Astrocyte of the cerebellum (primary cell): ENCODE measurements around the gene PDZD2.

ENCODE experiments used
- DNase-seq: peaks from one replicate; pipeline ENCODE4 v3.0.0-alpha.2; 2011; ENCODE audit warnings: low read depth
- H3K4me3 ChIP-seq: 2 replicates; pipeline ENCODE4 v1.5.1; 2011; ENCODE audit warnings: mild to moderate bottlenecking, low read depth, low read length, moderate library complexity
- in situ Hi-C: cut with HindIII; loops from 2 replicates; pipeline ENCODE4 v1.10.0; 2017; ENCODE audit warnings: low sequenced_read_pairs
- TF ChIP-seq, protein P1 (sequence below): IDR thresholded peaks from 2 replicates; pipeline ENCODE4 v1.5.1; 2012; ENCODE audit warnings: low read length, low read depth, moderate library complexity, mild to moderate bottlenecking; ENCODE audit errors: missing control alignments

Gene PDZD2

DNA sequence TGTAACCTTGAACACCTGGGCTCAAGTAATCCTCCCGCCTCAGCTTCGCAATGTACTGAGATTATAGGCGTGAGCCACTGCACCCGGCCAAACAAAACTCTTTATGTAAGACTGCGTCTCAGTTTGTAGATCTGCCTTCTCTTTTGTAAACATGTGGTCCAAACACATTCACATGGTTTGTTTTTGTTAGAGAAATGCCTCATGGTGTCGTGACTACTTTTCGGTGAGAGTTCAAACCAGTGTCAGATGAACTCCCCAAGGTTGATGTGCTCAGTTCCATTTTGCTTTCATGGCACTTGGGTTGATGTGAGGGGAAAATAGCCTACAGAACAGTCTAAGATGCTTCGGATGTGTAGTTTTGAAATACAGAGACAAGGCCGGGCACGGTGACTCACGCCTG lies 303.6 kb downstream of the PDZD2 start:
- DNase-seq = no peak
- TF ChIP-seq, protein P1, sequence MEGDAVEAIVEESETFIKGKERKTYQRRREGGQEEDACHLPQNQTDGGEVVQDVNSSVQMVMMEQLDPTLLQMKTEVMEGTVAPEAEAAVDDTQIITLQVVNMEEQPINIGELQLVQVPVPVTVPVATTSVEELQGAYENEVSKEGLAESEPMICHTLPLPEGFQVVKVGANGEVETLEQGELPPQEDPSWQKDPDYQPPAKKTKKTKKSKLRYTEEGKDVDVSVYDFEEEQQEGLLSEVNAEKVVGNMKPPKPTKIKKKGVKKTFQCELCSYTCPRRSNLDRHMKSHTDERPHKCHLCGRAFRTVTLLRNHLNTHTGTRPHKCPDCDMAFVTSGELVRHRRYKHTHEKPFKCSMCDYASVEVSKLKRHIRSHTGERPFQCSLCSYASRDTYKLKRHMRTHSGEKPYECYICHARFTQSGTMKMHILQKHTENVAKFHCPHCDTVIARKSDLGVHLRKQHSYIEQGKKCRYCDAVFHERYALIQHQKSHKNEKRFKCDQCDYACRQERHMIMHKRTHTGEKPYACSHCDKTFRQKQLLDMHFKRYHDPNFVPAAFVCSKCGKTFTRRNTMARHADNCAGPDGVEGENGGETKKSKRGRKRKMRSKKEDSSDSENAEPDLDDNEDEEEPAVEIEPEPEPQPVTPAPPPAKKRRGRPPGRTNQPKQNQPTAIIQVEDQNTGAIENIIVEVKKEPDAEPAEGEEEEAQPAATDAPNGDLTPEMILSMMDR = no peak
- in situ Hi-C loops = no loop called here
- no peak overlapping the region for H3K4me3 ChIP-seq

DNA sequence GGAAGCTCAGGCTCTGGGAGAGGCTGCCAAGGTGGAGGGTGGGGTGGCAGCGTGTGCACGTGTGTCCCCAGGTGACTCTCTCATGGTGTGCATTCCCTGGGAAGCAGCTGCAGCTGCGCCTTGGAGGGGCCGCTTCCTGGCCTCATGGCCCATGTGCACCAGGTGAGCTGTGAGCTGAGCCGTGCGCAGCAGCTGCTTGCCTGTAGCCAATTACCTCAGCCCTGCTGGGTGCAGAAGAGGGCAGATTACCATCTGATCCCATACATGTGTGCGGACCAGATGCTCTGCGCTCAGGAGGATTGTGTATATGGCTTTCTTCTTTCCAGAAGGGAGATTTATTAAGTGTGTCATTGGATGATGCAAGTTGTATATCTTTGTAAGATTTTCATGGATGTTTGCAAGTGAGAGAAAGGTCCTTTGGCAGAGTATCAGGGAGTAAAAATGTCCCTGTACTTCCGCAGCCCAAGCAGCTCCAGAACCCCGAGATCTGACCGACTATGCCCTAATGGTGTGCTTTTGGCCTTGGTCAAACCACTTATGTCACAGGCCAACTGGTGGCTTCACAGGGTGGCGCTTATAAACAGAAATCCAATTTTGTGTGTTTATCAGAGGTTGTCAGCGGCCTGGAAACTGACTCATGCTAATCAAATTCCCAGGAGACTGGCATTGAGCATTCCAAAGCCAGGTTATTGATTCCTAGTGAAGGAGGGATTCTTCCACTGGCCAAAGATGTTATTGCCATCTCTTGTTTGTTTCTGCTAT lies 305.9 kb downstream of the PDZD2 start:
- TF ChIP-seq, protein P1 = no peak
- no peak overlapping the region for H3K4me3 ChIP-seq
- in situ Hi-C loops = no loop called here
- no peak for DNase-seq

DNA sequence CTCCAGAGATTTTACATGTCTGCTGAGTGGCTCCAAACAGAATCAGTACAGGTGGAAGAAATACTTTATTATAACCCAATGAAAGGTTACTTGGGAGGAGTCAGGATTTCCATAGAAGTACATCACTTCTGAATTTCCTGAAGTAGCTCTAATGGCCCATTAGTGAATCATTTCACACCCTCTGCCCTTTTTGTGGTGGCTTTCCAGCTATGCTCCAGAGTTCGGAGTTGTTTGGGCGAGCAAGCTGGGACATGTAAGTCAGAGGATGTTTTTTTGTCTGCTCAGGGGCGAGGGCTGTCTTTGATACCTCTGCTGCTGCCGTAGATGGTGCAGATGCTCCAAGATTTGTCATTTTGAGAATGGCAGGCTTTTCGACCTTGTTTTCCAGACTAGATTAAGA lies 309.1 kb downstream of the PDZD2 start:
- TF ChIP-seq, protein P1 = no peak
- no peak for DNase-seq
- no peak overlapping the region for H3K4me3 ChIP-seq
- in situ Hi-C loops = no loop called here

DNA sequence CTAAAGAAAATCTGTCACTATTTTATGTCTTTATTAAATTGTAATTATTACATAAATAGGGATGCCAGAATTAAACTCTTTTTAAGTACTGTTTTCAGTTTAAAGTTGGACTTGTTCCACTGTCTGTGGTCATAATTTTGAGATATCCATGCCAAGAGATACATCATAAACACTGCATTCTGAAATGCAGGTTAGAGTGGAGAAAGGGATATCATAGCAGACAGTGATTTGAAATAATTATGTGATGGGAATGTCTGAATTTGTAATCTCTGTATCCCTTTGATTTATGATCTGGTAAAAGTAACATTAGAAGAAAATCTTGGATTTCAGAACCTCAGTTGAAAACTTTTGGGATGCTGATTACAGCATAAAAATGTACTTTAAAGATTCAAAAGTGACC lies 313.1 kb downstream of the PDZD2 start:
- in situ Hi-C loops = no loop called here
- no peak overlapping the region for H3K4me3 ChIP-seq
- DNase-seq = peak; percentile 38
- TF ChIP-seq, protein P1 = no peak

DNA sequence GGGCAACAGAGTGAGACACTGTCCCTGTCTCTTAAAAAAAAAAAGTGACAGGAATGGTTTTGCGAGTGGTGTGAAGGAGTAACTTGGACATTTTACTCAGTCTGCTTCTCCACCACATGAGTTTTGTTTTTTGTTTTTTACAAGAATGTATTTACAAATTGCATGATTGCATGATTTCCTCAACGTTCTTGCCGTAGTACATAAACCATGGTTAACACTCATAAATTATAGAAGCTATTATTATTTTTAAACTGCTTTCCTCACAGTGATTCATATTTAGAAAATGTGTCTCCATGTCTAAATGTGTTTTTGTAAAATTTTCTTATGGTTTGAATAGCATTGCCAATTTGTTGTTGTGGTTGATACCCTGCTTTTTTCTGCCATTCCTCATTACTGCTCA lies 315.2 kb downstream of the PDZD2 start:
- TF ChIP-seq, protein P1 = no peak
- DNase-seq = no peak
- no peak overlapping the region for H3K4me3 ChIP-seq
- in situ Hi-C loops = no loop called here

DNA sequence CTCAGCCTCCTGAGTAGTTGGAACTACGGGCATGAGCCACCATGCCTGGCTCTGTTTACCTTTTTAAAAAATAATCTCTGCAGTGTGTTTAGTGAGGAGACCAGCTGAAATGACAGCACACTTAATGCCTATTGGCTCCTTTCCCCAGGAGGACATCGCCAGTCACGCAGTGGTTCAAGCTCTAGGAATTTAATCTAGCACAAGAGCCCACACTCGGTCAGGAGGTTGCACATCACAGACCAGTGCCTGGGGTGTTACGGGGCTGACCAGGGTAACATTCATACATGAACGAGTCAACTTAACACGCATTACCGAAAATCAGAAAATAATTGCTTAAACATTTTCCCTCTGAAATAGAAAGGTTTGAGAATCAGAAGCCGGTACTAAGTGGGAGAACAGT lies 318.2 kb downstream of the PDZD2 start:
- no peak overlapping the region for H3K4me3 ChIP-seq
- TF ChIP-seq, protein P1 = no peak
- in situ Hi-C loops = no loop called here
- no peak for DNase-seq
